GM23338 (cell line): Measurements from ENCODE around the gene SLC12A6. TPM values are rescaled to one million over a fixed set of nuclear protein-coding genes. Genes with fewer than 3 reads are reported as not detected.

ENCODE experiments used
- ATAC-seq: fragments of 200-7000 bp; cut with Tn5 transposase; 3 replicates; pipeline ENCODE4 v1.9.1; 2020
- DNase-seq: peaks from one replicate; pipeline ENCODE4 v3.0.0-alpha.2; 2015; ENCODE audit warnings: low spot score
- H2AFZ ChIP-seq: fragments of 200-600 bp; sonication (generic); 2 replicates; pipeline ENCODE4 v1.8.0; 2016; ENCODE audit warnings: antibody characterized with exemption, mild to moderate bottlenecking, moderate library complexity
- H3F3A ChIP-seq: fragments of 200-600 bp; sonication (generic); replicated peaks from 2 replicates; pipeline ENCODE4 v1.8.0; 2017; ENCODE audit warnings: antibody characterized with exemption, mixed run types, low read depth
- H3K27ac ChIP-seq: fragments of 200-600 bp; sonication (generic); 2 replicates; pipeline ENCODE4 v1.6.1; 2016; ENCODE audit warnings: low read depth
- H3K27me3 ChIP-seq: fragments of 200-600 bp; sonication (generic); 2 replicates; pipeline ENCODE4 v1.8.0; 2016; ENCODE audit warnings: mild to moderate bottlenecking, mixed run types, moderate library complexity; ENCODE audit not compliant: insufficient read depth
- H3K36me3 ChIP-seq: fragments of 200-600 bp; sonication (generic); 2 replicates; pipeline ENCODE4 v1.8.0; 2016; ENCODE audit warnings: mild to moderate bottlenecking; ENCODE audit not compliant: insufficient read depth
- H3K4me1 ChIP-seq: fragments of 200-600 bp; sonication (generic); 2 replicates; pipeline ENCODE4 v1.8.0; 2016; ENCODE audit warnings: mild to moderate bottlenecking, moderate library complexity; ENCODE audit not compliant: insufficient read depth
- H3K4me2 ChIP-seq: fragments of 200-600 bp; sonication (generic); 2 replicates; pipeline ENCODE4 v1.7.1; 2017; ENCODE audit warnings: mixed run types
- H3K4me3 ChIP-seq: fragments of 200-600 bp; sonication (generic); 2 replicates; pipeline ENCODE4 v1.6.1; 2016; ENCODE audit warnings: mixed run types
- H3K79me2 ChIP-seq: fragments of 200-600 bp; sonication (generic); replicated peaks from 2 replicates; pipeline ENCODE4 v1.8.0; 2017; ENCODE audit warnings: mild to moderate bottlenecking; ENCODE audit not compliant: insufficient read depth
- H3K9me2 ChIP-seq: fragments of 200-600 bp; sonication (generic); 2 replicates; pipeline ENCODE4 v1.8.0; 2017; ENCODE audit not compliant: insufficient read depth
- H4K20me1 ChIP-seq: fragments of 200-600 bp; sonication (generic); replicated peaks from 2 replicates; pipeline ENCODE4 v1.8.0; 2017; ENCODE audit warnings: mild to moderate bottlenecking; ENCODE audit not compliant: insufficient read depth
- H3K27ac Mint-ChIP-seq: 2 replicates; pipeline ENCODE4 v1.8.0; 2020; ENCODE audit warnings: inconsistent platforms, mild to moderate bottlenecking, moderate library complexity, mixed read lengths
- H3K27me3 Mint-ChIP-seq: 3 replicates; pipeline ENCODE4 v1.8.0; 2022; ENCODE audit warnings: low read depth, mild to moderate bottlenecking, moderate library complexity, mixed read lengths, inconsistent platforms; ENCODE audit not compliant: insufficient read depth, poor library complexity
- H3K36me3 Mint-ChIP-seq: 3 replicates; pipeline ENCODE4 v1.8.0; 2021; ENCODE audit warnings: low read depth, mild to moderate bottlenecking, inconsistent platforms, moderate library complexity, mixed read lengths
- H3K4me1 Mint-ChIP-seq: 3 replicates; pipeline ENCODE4 v1.8.0; 2020; ENCODE audit warnings: mild to moderate bottlenecking, inconsistent platforms, mixed read lengths
- H3K4me3 Mint-ChIP-seq: 3 replicates; pipeline ENCODE4 v1.8.0; 2021; ENCODE audit warnings: moderate library complexity, mild to moderate bottlenecking, inconsistent platforms, mixed read lengths
- H3K9me3 Mint-ChIP-seq: 3 replicates; pipeline ENCODE4 v1.8.0; 2020; ENCODE audit warnings: moderate library complexity, mild to moderate bottlenecking, inconsistent platforms, mixed read lengths
- ETS1 ChIP-seq: IDR thresholded peaks from 2 replicates; pipeline ENCODE4 v1.6.1; 2016; ENCODE audit warnings: antibody characterized with exemption
- EZH2 ChIP-seq: fragments of 200-600 bp; sonication (generic); IDR thresholded peaks from one replicate; pipeline ENCODE4 v1.8.0; 2017; ENCODE audit warnings: antibody characterized with exemption, mild to moderate bottlenecking, low read depth; ENCODE audit not compliant: unreplicated experiment
- JUNB ChIP-seq: IDR thresholded peaks from one replicate; pipeline ENCODE4 v1.6.1; 2016; ENCODE audit warnings: antibody characterized with exemption; ENCODE audit not compliant: unreplicated experiment
- NANOG ChIP-seq: IDR thresholded peaks from 2 replicates; pipeline ENCODE4 v1.6.1; 2016; ENCODE audit warnings: antibody characterized with exemption, borderline replicate concordance
- POLR2AphosphoS5 ChIP-seq: IDR thresholded peaks from 2 replicates; pipeline ENCODE4 v1.6.1; 2016; ENCODE audit warnings: antibody characterized with exemption, low read depth
- STAT1 ChIP-seq: IDR thresholded peaks from one replicate; pipeline ENCODE4 v1.6.1; 2016; ENCODE audit warnings: antibody characterized with exemption; ENCODE audit not compliant: unreplicated experiment
- ZNF114 ChIP-seq: fragments of 250-450 bp; sonication (Bioruptor Pico); IDR thresholded peaks from 2 replicates; pipeline ENCODE4 v1.5.0; 2020; ENCODE audit warnings: mild to moderate bottlenecking, moderate library complexity
- ZNF331 ChIP-seq: fragments of 250-450 bp; sonication (Bioruptor Pico); IDR thresholded peaks from 2 replicates; pipeline ENCODE4 v1.5.0; 2020; ENCODE audit warnings: low read depth, mild to moderate bottlenecking, moderate library complexity
- polyA plus RNA-seq: library from polyadenylated mRNA; unstranded; fragments of >200 nt; fragmentation: Nextera tagmentation; extraction: Ambion mirVana; gene quantifications from 2 replicates; pipeline ENCODE4 v1.2.1, GENCODE V29; 2016
- total RNA-seq: library from RNA; depleted of rRNA; stranded (reverse); fragments of >200 nt; shearing (Covaris generic); gene quantifications from 2 replicates; pipeline ENCODE4 v1.2.3, GENCODE V29; 2014

The SLC12A6 gene
- total and polyA plus RNA-seq, 2 experiments from 2014 or later, result 2.4 to 14.1 TPM

GRCh38 chr15:34334672-34335071, 2.9 kb downstream of the SLC12A6 start:
- H3K4me1 Mint-ChIP-seq, result peaks cover 9% of the 10 kb centered on the region
- Histone ChIP-seq H3K9me2 (no peaks in the 10 kb centered on the region), H3K4me2 (no peak overlapping the region), H3K27me3 (no peaks in the 10 kb centered on the region), H3K27ac (no peak overlapping the region), H3K4me1 (peaks cover 13% of the 10 kb centered on the region), H3K36me3 (no peaks in the 10 kb centered on the region), H4K20me1 (peaks cover 6% of the 10 kb centered on the region; the same call in 1 of the 2 replicates), H3F3A (no peaks in the 10 kb centered on the region), H3K79me2 (no peaks in the 10 kb centered on the region), H2AFZ (no peak overlapping the region), H3K4me3 (no peak overlapping the region)
- H3K9me3 Mint-ChIP-seq, result no peaks in the 10 kb centered on the region; the same call in 2 of the 3 replicates
- H3K27me3 Mint-ChIP-seq, result peaks cover 3% of the 10 kb centered on the region
- no peak for DNase-seq
- no peak for TF ChIP-seq NANOG
- TF ChIP-seq STAT1, result no peak
- no peak for TF ChIP-seq ETS1
- no peak for TF ChIP-seq JUNB
- TF ChIP-seq ZNF114 (CRISPR knock-in tag), result no peak
- TF ChIP-seq ZNF331, result no peak
- H3K27ac Mint-ChIP-seq, result no peak overlapping the region
- no peak overlapping the region for H3K4me3 Mint-ChIP-seq
- peaks cover 3% of the 10 kb centered on the region; the same call in 1 of the 3 replicates for H3K36me3 Mint-ChIP-seq
- no peak for ATAC-seq

DNA sequence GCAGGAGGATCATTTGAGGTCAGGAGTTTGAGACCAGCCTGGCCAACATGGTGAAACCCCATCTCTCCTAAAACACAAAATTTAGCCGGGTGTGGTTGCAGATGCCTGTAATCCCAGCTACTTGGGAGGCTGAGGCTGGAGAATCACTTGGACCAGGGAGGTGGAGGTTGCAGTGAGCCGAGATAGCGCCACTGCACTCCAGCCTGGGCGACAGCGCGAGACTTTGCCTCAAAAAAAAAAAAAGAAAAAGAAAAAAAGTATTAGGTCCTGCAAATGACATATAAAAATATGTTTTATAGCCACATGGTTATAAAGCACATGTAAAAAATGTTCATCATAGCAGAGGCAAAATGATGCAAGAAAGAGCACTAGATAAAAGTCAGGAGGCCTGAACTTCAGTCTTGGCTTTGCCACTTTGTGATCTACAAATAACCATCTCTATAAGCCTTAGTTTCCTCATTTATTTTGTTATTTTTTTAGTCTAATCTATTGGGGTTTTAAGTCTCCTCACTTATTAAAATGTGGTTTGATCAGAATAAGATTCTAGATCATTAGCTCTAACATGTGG, 4.9 kb downstream of the SLC12A6 start:
- no peak overlapping the region for H3K4me2 ChIP-seq
- no peak for TF ChIP-seq ETS1
- no peak overlapping the region for H2AFZ ChIP-seq
- peaks cover 1% of the 10 kb centered on the region for H3K27me3 Mint-ChIP-seq
- peaks cover 7% of the 10 kb centered on the region for H3K4me1 Mint-ChIP-seq
- H3K4me1 ChIP-seq, result peaks cover 11% of the 10 kb centered on the region
- H3K36me3 Mint-ChIP-seq, result no peaks in the 10 kb centered on the region
- peaks cover 6% of the 10 kb centered on the region; the same call in 1 of the 2 replicates for H4K20me1 ChIP-seq
- H3K27ac ChIP-seq, result no peak overlapping the region
- no peaks in the 10 kb centered on the region for H3K36me3 ChIP-seq
- no peaks in the 10 kb centered on the region for H3K27me3 ChIP-seq
- no peak overlapping the region for H3K27ac Mint-ChIP-seq
- H3K9me3 Mint-ChIP-seq, result no peaks in the 10 kb centered on the region; the same call in 2 of the 3 replicates
- no peak overlapping the region for H3K4me3 ChIP-seq
- no peak overlapping the region for H3K4me3 Mint-ChIP-seq
- no peaks in the 10 kb centered on the region for H3K79me2 ChIP-seq
- ATAC-seq (no peak), DNase-seq (no peak)
- H3K9me2 ChIP-seq, result no peaks in the 10 kb centered on the region
- no peaks in the 10 kb centered on the region for H3F3A ChIP-seq

DNA sequence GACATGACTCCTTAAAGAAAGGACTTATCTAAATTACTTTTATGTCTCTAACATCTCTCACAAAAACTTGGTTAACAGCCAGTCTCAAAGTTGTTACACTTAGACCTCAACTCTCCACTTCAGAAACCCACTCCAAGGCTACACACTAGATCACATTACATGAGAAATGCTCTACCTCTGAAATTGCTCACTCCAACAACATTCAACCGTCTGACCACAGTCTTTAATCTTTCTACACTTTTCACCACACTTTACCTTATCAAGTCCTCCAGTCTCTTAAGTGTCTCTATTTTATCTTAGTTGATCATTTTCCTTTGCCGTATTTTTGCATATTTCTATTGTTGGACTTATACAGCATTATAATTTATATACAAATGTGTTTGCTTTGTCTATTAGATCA, 5.8 kb downstream of the SLC12A6 start:
- no peak overlapping the region for H3K27ac Mint-ChIP-seq
- H3K4me3 Mint-ChIP-seq, result no peak overlapping the region
- Histone ChIP-seq H3K4me3 (no peak overlapping the region), H2AFZ (no peak overlapping the region), H3K4me1 (peaks cover 9% of the 10 kb centered on the region), H3K36me3 (no peaks in the 10 kb centered on the region), H4K20me1 (peaks cover 6% of the 10 kb centered on the region; the same call in 1 of the 2 replicates), H3K4me2 (no peak overlapping the region), H3K27me3 (no peaks in the 10 kb centered on the region), H3F3A (no peaks in the 10 kb centered on the region), H3K27ac (no peak overlapping the region), H3K79me2 (no peaks in the 10 kb centered on the region), H3K9me2 (no peaks in the 10 kb centered on the region)
- peaks cover 3% of the 10 kb centered on the region for H3K4me1 Mint-ChIP-seq
- DNase-seq, result no peak
- ATAC-seq, result no peak
- no peaks in the 10 kb centered on the region for H3K27me3 Mint-ChIP-seq
- TF ChIP-seq EZH2, result no peak
- TF ChIP-seq NANOG, result no peak
- TF ChIP-seq POLR2AphosphoS5, result no peak
- TF ChIP-seq ZNF331, result no peak
- H3K36me3 Mint-ChIP-seq, result no peaks in the 10 kb centered on the region
- H3K9me3 Mint-ChIP-seq, result no peaks in the 10 kb centered on the region
